HG03439 (cell line): ENCODE results near the gene ARMS2.

Experiments used
- ATAC-seq: cut with Tn5 transposase; IDR thresholded peaks from one replicate; pipeline ENCODE4 v1.9.1; 2021; ENCODE audit warnings: mild to moderate bottlenecking, moderate library complexity; ENCODE audit not compliant: unreplicated experiment

The ARMS2 gene

DNA sequence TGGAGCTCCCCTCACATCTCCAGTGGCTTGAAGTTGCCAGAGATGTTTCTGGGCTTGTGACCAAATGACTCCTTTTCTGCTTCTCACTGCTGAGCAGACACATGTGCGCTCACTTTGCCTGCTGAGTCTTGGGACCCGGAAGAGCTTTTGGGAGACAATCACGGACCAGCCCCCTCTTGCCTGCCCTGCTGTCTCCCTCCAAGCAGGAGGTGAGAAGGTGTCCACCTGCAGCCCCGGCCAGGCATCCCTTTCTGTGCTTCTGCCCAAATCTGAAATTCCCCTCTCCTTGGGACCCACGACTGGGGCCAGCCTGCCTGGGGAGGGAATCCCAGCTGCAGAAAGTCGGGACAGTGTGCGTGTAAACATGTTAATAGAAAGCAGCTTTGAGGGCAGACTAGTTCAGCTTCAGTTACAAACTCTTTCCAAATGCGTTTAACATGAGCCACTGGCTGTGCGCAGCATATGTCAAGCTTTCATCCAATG, 38.6 kb downstream of the ARMS2 start:
- no peak for ATAC-seq

GRCh38 chr10:122493761-122494160, 39.3 kb downstream of the ARMS2 start:
- ATAC-seq = no peak

GRCh38 chr10:122494173-122494820, 39.8 kb downstream of the ARMS2 start:
- no peak for ATAC-seq

- ATAC-seq = no peak
Measured at GRCh38 chr10:122494833-122495232, 40.4 kb downstream of the ARMS2 start.

GRCh38 chr10:122495406-122496340, 41.2 kb downstream of the ARMS2 start:
- no peak for ATAC-seq

GRCh38 chr10:122497241-122497640, 42.8 kb downstream of the ARMS2 start:
- no peak for ATAC-seq

- ATAC-seq = no peak
Measured at GRCh38 chr10:122498521-122498920, 44.1 kb downstream of the ARMS2 start.

GRCh38 chr10:122499012-122499411, 44.6 kb downstream of the ARMS2 start:
- ATAC-seq = no peak

- no peak for ATAC-seq
Measured at GRCh38 chr10:122499491-122499941, 45.1 kb downstream of the ARMS2 start.

- ATAC-seq = no peak
Measured at GRCh38 chr10:122500194-122500593, 45.7 kb downstream of the ARMS2 start.

DNA sequence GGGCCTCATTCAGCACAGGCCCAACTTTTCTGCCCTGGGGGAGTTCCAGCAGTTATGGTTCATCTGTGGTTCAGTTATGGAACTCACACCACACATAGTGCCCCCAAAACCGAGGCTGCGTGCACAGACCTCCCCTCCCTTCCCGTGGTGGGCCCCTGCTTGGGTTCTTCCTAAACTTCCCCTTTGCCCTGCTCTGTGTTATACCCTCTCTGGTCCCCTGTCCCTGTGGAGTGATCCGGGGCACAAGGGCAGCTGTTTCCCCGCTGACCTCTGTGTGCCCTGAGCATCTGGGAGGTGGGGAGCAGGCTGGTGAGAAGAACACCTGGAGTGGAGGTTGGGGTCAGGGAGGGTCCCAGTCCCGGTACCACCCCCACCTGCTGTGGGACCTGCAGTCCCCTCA, 46.3 kb downstream of the ARMS2 start:
- no peak for ATAC-seq

DNA sequence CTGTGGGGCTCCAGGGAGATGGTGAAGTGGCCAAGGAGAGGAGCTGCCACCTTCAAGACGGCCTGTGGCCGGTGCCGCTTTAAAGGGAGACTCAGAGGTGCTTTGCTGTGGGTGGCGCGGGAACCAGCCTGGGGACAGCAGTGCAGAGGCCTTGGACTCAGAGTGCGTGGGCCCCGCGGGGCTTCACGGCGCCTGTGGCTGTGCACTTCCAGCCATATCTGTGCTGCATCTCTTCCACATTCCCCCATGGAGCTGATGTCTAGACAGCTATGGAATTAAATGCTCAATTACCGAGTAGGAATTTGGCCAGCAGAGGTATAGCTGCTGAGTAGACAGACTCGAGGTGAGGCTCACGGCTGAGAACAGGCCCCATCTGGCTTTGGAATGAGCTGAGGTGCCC, 48.6 kb downstream of the ARMS2 start:
- no peak for ATAC-seq

GRCh38 chr10:122503886-122504609, 49.6 kb downstream of the ARMS2 start:
- ATAC-seq = no peak

- no peak for ATAC-seq
Measured at GRCh38 chr10:122504610-122504950, 50.1 kb downstream of the ARMS2 start.

DNA sequence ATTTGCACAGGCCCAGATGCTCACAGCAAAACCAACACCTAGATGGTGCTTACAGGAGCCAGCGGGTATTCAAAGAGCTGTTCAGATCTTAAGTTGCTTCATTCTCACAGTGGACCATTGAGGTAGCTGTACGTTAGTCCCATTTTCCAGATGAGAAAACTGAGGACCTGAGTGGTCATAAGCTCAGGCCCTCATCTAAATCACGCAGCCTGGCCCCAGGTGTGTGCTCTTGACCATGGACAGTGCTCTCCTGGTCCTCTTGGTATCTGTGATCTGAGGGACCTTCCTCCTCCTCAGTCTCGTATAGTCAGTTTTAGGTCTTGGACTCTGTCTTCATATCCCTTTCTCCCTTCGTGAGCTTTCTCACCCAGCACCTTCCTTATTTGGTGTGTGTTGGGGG, 50.6 kb downstream of the ARMS2 start:
- no peak for ATAC-seq

DNA sequence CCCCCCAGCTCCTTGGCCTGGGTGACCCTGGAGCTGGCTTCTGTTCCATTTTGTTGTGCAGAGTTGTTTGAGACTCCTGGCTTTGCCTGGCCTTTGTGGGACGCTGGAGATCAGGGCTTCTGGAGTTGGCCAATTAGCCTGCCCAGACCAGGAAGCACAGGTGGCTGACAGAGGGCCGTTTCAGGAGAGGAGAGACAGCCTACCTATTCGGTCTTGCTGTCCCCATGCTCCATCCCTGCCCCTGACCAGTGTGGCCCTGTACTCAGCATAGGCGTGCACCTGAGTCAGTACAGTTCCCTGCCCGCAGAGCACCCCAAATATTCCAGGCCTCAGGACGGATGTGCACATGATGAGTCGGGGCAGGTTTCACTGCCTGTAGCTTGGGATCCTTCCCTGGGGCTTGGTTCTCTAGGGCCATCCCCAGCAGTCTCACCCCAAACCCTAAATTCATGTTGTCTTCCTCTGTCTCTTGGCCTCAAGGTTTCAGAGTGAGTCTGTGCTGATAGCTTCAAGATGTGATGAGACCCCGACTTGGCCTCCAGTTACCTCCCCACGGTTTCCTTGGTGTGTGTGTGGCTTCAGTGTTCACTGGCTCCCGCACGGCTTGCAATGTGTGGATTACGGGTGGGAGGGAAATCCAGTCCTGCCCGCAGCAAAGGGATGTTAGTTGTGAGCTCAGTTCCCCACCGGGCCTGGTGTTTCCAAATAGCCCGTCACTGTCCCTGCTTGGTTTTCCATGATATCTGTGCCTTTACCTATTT, 51.6 kb downstream of the ARMS2 start:
- ATAC-seq = no peak
